Stimulated activated CD8-positive, alpha-beta memory T cell treated with anti-CD3 and anti-CD28 coated beads, Interleukin-12 subunit alpha, Interleukin-12 subunit beta, amount 100 ng/mL, for 24 hours (primary cell): ENCODE data around the gene TTLL11.
"Not testable (repeated sequence)": the region's sequence is repeated elsewhere in the genome, so short reads cannot be mapped to it uniquely, and the experiment has no call there.

Experiments used
- DNase-seq: peaks from one replicate; pipeline ENCODE4 v3.0.0-alpha.2; 2020; ENCODE audit errors: extremely low read depth

The TTLL11 gene

DNA sequence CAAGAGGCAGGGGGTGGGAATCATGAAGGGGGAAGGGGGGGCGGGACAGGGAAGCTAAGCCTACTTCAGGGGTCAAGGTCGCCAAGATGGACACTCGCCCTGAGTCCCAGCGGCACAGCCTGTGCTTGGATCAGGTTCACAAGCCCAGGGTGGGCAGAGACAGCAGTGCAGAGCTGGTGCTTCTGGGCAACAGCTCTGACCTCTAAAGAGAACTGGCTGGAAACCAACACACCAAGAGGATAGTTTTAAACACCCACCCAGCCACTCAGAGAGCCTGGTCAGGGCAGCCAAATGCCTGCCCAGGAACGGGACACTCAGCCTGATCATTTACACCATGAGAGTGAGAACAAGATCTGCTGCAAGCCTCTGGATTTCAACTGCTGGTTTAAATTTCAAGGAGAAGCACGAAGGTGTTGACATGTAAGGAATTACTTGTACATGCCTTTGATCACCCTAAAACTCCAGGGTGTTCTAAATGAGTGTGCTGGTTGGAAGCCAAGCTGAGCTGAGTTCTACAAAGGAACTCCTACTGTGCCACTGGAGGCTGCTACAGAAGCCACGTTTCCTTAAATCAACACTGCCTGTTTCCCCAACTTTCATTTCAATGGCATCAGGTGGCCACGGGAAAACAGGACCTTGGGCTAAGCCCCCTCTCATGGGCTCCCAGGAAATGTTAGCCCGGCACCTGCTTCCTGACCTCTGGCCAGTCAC lies 91.5 kb downstream of the TTLL11 start:
- no peak for DNase-seq

DNA sequence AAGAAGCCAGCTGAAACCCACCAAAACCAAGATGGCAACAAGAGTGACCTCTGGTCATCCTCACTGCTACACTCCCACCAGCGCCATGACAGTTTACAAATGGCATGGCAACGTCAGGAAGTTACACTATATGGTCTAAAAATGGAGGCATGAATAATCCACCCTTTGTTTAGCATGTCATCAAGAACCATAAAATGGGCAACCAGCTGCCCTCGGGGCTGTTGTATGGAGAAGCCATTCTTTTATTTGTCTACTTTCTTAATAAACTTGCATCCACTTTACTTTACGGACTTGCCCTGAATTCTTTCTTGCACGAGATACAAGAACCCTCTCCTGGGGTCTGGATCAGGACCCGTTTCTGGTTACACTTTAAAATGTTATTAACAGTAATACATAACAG lies 92.6 kb downstream of the TTLL11 start:
- DNase-seq: not testable (repeated sequence)

DNA sequence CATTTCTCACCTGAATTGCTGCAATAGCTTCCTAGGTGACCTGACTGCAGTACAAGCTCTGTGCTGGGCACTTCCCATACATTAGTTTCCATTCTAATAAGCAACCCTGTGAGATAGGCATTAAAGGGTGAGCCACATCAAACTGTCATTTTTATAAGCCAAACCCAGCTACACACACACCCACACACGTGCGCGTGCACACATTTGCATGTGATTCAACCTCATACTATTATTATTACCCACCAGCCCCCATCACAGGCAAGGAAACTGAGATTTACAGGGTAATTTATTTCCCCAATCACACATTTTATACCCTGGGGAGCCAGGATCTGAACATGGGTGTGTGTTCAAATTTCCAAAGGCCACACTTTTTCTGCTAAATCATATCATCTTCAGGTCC lies 93.6 kb downstream of the TTLL11 start:
- no peak for DNase-seq

DNA sequence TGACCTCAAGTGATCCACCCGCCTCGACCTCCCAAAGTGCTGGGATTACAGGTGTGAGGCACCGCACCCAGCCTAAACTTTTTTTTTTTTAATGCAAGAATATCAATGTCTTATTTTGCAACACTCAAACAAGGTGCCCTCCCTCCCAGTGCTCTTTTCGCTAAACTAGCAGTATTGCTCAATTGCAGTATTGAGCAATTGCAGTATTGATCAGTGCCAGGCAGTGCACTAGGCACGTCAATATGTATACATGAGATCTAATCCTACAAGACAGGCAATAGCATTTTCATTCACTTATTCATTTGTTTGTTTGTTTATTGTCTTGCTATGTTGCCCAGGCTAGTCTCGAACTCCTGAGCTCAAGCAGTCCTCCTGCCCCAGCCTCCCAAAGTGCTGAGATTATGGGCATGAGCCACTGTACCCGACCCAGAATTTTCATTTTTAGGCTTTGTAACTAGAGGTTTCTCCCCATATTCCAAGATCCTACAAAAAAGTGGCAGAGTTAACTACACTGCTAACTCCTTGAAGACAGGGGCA lies 94.5 kb downstream of the TTLL11 start:
- DNase-seq: no peak

DNA sequence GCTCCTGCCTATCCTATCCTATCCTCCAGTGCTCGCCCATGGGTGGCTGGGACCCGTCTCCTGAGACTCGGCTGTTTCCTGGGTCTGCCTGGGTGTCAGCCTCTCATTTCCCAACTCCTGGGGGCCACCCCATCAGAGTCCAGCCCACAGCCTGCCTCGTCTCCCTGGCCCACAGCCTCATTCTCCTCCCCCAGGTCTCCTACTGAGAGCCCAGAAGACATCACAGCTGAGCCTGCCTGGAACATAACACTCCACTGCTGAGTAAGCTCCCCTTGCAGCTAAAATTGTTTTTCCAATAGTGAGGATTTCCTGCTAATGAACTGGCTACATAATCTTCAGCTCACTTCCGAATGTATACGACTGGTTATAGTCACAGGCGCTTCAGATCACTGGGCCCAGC lies 95.3 kb downstream of the TTLL11 start:
- DNase-seq: no peak

DNA sequence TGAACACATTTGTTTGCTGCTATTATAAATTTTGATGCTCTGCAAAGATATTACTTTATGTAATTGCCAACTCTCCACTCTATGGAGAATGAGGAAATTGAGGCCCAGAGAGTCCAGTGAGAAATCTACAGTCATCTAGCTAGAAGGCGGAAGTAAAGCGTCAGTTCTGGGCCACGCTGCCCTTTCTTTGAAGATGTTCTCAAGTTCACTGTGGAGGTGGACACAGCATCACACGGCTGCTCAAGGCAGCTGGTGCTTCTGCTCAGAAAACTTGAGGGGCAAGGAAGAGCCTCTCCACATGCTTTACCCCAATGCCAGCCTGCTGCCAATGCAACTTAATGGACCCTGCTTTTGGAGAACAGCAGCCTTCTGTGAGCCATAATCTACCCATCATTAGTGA lies 96.3 kb downstream of the TTLL11 start:
- no peak for DNase-seq

DNA sequence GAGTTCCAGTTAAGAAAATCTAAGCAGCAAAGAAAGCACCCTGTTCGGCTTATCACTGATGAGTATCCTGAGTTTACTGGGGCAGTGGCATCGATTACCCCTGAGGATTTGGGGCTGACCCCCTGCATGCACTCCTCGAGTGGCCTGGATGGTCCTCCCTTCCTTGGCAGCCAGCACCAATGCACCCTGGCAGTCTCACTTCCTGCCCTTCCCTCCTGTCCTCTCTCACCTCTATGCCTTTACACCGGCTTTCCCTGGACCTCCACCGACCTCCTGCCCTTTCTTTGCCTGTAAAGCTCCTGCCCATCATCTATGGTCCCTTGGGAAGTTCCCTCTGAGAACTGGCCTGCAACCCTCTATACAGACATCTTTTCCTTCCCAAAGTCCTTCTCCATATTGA lies 97.1 kb downstream of the TTLL11 start:
- no peak for DNase-seq

DNA sequence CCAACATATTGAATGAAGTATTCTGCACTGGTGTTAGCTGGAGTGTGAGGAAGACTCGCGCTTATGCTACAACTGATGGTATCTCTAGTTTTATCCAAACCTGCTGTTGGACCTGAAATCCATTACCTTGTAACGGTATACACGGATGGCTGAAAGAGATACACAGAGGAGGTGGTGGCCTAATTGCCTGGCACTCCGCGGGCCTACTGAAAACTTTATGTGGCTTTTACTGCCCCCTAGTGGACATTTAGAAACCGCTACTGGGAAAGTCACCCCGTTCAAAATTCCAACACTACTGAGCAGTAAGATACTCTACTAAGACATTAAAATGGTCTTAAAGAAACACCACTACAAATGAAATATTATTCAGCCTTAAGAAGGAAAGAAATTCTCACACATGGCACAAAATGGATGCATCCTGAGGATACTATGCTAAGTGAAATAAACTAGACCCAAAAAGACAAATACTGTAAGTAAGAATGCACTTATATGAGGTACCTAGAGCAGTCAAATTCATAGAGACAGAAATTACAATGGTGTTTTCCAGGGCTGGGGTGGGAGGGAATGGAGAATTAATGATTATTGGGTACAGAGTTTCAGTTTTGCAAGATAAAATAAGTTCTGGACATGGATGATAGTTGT lies 100.4 kb downstream of the TTLL11 start:
- no peak for DNase-seq

DNA sequence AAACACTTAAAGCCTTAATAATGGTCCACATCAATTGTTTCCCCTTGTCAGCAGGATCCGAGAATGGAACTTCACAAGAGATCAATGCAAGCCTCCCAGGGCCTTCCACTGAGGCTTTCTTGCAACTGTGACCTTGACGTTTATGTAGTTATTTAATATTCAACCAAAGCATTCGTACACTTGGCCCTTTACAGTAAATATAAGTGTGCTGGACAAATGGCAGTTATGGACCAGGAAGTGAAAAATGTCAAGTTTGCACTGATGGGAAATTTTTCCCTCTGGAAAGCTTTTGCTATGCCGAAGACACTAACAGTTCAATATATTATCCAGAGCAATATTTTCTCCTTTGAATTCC lies 101.8 kb downstream of the TTLL11 start:
- no peak for DNase-seq

DNA sequence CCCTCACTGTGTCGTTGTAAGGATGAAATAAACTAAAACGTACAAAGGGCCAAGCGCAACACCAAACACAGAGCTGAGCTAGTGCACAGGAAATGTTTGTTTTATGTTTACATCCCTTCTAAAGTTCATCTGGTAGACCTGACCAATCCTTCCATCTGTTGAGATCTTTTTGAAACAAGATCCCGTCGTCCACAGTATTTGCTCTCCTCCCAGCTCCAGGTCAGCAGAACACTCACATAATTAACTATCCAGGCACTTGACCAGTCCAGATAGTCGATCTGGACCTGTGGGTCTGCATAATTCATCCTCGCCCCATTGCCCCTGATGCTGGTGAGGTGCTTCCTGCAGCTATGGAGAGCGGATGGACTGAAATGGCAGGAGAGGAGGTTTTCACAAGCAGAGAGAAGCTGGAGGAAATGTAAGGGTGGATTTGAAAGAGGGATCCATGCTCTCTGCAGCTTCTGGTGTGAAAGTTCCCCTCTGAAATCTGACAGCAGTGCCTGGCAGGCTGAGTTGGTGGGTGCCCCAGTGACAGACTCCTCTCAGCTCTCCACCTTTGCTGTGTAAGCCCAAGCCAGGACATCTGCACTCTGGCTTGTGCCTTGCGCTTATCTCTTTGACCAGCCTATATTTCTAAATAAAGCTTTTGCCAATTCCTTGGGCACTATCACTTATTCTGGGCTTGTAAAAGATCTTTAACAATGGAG lies 102.4 kb downstream of the TTLL11 start:
- DNase-seq: no peak

DNA sequence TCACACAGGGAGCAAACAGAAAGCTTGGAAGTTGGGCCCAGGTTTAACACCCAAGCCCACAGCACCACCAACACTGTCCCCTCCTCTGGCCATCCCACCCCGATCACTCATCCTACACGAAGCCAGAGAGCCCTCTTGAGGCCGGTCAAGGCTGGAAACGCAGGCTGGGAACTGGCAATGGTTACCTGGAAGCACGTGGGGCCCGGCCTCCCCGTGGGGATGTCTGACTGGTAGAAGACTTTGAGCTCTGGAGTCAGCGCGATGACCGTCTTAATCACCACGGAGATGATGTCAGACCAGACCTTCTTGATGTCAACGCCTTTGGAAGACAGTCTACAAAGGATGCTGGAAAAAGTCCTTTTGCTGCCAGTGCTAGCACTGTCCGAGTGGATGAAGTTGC lies 104.1 kb downstream of the TTLL11 start:
- DNase-seq: no peak

DNA sequence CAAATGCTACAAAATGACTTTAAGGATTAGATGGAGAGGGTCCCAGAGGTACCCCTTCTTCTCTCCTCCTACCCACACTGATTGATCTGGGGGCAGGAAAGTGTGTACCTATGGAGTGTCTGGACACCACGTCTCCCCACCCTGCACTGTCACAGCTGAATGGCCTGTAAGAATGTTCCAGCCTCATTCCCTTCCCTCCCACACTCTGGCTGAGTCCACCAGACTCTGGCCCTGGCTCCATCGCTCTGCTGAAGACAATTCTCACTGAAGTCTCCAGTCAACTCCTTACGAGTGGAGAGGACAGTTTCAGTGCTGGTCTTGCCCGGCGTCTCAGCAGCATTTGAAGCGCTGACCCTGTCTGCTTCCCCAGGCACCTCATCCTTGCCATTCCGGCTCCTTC lies 105.8 kb downstream of the TTLL11 start:
- no peak for DNase-seq

DNA sequence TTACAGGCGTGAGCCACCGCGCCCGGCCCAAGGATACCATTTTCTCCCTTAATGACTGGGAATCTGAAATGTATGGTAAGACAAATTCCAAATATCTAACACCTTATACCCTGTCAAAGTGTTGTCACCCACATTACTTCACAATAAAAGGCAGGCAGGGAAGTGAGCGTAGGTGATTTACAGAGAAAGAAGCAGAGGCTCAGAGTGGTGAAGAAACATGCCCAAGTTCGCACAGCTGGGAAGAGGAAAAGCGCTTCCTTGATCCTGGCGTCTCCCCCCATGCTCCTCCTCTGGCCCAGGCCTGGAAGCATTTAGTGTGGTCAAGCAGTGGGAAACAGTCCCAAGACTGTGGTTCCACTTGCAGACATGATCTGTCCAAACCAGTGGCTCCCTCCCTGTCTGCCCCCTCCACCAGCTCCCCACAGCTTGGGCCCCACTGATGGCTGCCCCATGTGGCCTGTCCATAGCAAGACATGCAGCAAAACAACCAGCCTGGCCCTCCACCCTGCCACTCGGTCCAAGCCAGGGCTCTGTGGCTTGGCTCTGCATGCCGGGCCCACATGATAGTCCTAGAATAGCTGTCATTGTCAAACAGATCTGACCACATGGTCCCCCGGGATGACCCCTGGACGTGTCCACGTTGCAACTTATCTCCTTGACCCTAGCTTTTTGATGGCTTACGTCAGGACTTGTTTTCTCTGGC lies 107.2 kb downstream of the TTLL11 start:
- no peak for DNase-seq

DNA sequence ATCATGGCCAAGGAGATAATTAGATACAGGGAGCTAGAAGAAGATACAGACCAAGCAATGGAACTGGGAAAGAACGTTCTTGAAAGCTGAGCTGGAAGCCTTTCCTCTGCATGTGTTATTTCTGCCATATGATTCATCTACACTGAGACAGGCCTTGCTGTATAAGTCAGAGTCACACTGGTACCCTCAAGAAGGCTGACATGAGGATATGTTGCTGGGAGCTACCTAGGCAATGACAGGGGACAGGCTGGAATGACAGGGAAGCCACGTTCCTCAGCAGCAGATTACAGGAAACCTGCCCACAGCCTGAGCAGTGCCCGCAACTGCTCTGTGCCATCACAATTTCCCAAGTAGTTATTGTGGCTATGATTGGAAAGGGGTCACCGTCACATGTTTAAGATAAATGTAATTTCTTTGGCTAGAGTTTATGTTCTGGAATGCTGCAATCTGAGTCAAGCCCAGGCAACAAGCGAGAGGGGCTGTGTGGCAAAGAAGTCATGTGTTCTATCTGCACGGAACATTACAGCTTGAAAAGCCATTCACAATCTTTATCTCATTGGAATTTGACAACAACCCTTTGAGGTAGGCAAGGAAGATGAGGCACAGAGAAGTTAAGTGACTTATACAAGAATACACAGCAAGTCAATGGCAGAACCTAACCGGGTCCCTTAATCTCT lies 108.2 kb downstream of the TTLL11 start:
- DNase-seq: no peak

DNA sequence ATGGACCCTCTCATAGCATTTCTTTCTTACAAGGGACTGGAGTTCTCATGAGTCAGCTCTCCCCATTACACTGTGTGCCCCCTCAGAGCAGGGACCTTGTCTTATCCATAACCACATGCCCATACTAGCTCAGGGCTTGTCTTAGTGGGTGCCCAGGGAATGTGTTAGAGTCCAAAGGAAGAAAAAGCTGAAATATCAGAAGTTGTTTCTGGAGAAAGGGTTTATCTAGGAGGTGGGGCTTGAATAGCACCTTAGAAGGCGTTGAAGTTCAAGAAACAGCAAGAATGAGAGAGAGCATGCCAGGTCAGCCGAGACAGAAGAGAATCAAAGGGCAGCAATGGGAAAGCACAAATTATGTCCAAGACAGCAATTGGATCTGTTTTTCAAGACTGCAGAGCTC lies 109.4 kb downstream of the TTLL11 start:
- no peak for DNase-seq

DNA sequence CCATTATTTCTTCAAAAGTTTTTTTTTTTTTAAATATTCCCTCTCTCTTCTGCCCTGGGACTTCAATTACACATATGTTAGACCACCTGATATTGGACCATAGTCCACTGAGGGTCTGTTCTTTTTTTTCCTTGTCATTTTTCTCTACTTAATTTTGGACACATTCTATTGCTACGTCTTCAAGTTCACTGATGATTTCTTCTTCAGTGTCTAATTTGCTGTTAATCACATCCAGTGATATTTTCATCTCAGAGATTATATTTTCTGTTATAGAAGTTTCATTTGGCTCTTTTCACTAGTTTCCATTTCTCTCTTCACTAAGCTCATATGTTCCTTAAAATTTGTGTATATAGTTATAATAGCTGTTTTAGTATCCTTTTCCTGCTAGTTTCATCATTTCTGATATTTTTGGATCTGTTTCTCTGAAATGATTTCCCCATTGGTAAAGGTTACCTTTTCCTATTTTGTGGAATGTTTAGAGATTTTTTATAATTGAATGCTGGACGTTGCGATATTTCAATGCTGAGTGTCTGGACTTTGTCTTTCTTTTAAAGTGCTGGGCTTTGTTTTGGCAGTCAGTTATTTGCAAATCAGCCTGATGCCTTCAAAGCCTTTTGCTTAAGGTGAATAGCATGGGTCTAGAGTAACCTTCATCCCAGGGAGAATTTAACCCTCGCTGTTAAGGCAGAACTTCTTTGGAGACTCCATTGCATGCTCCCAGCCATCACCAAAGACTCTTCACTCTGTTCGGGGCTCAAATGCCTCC lies 111.8 kb downstream of the TTLL11 start:
- no peak for DNase-seq

DNA sequence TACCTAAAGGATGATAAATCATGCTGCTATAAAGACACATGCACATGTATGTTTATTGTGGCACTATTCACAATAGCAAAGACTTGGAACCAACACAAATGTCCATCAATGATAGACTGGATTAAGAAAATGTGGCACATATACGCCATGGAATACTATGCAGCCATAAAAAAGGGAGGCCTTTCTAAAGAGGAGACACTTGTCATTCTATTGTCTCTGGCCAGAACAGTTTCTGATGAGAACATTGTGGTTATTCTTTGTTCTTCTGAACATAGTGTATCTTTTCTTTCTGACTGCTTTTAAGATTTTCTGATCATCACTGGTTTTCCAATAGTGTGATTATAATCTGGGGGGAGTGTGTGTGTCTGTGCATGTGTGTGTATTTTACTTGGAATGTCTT lies 112.4 kb downstream of the TTLL11 start:
- not testable (repeated sequence) for DNase-seq

DNA sequence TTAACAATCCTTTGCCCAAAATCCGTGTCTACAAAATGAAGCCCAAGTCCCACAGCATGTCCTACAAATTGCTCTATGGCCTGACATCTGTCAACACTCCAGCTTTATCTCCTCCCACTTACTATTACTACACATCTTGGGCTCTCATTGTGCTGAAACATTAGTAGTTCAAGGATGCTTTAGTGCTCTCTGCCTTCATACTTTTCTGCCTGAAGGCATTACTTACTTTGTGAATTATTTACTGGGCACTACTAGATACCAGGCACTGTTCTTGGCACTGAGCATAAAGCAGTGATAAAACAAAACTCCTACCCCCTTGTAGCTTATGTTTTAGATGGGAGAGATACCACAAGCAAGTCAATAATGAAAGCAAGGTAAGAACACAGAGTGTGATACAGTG lies 113.4 kb downstream of the TTLL11 start:
- no peak for DNase-seq

DNA sequence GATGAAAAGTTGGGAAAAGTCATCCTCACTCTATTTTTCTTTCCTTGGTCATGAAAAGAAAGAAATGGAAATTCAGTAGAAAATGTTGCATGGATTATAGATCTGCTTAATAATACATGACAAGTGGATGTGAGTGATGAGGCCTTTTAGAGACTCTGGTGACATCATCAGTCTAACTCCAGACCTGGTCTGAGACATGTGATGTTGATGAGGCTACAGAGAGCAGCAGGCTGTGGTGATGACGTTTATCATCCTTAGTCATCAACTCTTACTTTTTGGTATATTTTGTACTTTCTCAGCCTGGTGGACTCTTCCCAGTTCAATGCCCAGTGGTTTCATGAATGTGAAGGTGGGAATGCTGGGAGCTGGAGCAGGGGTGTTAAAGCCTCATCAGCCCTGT lies 116.4 kb downstream of the TTLL11 start:
- no peak for DNase-seq

DNA sequence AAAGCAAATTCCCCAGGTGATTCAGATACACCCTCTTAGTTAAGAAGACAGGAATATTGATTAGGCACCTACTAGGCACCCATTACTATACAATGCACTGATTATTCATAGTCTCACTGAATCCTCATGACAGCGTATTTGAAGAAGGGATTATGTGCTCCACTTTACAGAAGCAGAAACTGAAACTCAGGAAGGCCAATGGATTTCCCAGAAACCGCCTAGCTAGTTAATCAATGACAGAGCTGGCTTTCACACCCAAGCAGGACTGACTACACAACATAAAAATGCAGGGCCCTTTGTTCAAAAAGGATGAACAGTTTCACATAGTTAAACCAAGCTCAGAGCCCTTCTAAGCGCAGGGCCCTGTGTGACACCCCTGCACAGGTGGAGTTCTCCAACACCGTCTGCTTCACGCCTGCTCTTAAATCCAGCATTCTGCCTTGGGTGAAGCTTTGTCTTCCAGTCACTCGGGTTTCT lies 117.3 kb downstream of the TTLL11 start:
- DNase-seq: no peak

DNA sequence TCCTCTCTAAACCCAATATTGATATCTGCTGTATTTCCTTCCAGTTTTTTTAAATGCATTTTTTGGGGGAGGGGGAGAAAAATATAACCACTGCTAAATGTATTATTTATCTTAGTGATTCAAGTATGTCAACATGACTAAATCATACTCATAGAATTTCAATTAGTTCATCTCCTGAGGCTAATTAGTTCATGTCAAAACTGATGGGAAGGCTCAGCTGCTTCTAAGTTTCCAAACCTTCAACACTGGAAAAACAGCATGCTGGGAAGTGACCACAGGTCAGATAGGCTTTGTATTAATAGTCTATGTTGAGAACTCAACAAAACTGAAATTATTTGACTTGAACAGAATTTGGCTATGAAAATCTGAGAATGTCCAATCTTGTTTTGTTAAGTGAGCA lies 118.7 kb downstream of the TTLL11 start:
- DNase-seq: no peak
